NCI-H128 (cell line): ENCODE data around the gene ZBTB39.
"Not testable (repeated sequence)": the region's sequence is repeated elsewhere in the genome, so short reads cannot be mapped to it uniquely, and the experiment has no call there.

Experiments used
- DNase-seq: peaks from one replicate; lab custom pipeline; 2025; ENCODE audit not compliant: unreplicated experiment; lab: John Stamatoyannopoulos, UW

Gene ZBTB39, protein sequence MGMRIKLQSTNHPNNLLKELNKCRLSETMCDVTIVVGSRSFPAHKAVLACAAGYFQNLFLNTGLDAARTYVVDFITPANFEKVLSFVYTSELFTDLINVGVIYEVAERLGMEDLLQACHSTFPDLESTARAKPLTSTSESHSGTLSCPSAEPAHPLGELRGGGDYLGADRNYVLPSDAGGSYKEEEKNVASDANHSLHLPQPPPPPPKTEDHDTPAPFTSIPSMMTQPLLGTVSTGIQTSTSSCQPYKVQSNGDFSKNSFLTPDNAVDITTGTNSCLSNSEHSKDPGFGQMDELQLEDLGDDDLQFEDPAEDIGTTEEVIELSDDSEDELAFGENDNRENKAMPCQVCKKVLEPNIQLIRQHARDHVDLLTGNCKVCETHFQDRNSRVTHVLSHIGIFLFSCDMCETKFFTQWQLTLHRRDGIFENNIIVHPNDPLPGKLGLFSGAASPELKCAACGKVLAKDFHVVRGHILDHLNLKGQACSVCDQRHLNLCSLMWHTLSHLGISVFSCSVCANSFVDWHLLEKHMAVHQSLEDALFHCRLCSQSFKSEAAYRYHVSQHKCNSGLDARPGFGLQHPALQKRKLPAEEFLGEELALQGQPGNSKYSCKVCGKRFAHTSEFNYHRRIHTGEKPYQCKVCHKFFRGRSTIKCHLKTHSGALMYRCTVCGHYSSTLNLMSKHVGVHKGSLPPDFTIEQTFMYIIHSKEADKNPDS

DNA sequence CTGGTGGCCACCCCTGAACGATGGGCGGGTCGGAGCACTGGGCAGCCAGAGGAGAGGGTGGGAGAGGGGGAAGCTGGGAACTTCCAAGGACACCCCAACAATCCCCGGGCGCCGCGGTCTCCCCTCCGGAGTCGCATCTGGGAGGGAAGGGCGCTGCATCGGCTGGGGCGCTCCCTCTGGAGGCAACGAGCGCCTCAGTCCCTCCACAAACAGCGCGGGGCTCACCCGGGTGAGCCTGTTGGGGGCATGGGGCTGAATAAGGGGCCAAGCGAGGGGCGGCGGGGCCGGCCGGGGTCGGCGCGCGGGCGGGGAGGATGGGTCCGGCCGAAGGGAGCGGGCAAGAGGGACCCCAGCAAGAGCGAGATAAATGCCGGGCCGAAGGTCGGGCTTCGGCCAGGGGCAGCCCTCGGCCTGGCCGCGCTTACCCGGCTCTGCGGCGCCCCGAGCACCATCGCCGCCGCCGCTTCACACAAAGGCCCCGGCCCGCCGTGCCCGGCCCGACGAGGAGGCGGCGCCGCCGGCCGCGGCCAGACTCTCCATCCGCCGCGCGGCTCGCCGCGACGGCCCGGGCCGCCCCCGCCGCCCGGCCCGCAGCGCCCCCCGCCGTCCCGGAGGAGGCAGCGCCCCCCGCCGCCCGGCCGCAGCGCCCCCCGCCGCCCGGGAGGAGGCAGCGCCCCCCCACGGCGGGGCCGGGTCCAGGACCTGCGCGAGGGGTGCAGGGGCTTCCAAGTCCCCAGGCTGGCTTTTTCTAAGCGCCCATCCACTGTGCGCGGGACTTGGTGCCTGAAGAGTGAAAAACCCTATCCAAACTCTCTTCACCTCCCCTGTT is at the start of gene ZBTB39:
TSS of gene ZBTB39 (minus strand) at position 567 of the 829 bp plus-strand sequence. CDS start 1,629 bp downstream, outside the sequence.
- DNase-seq = no peak

DNA sequence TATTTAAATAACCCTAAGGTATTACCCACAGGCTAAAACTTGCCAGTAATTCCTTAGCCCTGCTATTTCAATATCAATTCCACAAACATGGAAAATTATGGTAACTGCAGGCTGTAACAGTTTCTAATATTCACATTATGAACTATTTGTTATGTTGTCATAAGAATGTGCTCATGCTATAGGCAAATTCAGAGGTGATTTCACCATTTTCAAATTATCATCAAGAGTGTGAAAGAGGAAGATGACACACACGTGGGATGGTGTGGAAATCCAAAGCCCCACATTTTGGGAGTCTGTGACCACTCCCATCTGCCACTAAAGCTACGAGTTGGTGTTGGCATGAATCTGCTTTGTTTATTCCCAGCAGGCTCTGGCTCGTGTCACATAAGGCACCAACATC is 49.5 kb upstream of the ZBTB39 start:
- no peak for DNase-seq

DNA sequence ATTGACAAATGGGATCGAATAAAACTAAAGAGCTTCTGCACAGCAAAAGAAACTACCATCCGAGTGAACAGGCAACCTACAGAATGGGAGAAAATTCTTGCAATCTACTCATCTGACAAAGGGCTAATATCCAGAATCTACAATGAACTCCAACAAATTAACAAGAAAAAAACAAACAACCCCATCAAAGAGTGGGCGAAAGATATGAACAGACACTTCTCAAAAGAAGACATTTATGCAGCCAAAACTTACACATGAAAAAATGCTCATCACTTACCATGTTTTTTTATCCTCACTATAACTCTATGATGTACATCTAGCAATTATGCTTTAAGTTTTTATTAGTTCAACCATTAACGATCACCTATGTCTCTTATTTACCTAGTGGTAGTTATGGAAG is 47.6 kb upstream of the ZBTB39 start:
- DNase-seq = not testable (repeated sequence)

DNA sequence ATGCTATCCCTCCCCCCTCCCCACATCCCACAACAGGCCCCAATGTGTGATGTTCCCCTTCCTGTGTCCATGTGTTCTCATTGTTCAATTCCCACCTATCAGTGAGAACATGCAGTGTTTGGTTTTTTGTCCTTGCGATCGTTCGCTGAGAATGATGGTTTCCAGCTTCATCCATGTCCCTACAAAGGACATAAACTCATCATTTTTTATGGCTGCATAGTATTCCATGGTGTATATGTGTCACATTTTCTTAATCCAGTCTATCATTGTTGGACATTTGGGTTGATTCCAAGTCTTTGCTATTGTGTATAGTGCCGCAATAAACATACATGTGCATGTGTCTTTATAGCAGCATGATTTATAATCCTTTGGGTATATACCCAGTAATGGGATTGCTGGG is 46.8 kb upstream of the ZBTB39 start:
- not testable (repeated sequence) for DNase-seq

DNA sequence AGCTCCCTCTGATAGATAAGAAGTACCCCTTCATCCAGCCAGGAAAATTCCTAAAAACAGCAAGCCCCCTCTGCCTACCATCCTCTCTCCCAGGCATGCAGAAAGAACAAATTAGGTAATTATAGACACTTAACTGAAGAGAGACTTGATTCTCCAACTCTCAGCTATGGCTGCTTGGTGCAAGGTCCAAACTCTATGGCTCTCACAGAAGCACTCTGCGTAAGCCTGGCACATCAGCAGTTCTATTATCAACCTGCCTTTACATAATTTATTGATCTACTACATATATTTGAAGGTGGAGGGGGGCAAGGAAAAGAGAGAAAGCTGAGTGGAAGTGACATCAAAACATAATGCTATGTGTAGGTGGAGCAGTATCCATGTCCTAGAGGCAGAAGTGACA is 44.7 kb upstream of the ZBTB39 start:
- no peak for DNase-seq

DNA sequence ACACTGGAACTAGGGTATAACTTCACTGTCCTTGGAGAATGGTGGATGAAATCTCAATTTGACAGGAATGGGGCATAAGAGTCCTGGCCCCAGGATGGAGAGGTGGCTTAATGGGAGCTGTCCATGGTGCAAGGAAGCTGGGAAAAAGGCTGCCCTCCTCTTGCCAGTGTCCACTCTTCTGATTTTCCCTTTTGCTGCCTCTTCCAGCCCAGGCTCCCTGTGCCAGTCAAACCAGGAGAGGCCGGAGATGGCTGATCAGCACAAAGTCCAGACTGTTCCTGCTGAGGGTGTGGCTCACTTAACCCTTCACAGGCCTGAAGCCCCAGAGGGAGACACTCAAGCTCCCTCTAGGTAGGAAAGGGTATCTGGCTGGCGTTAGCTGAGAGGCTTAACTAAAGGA is 43.5 kb upstream of the ZBTB39 start, which contains the start of gene MYO1A:
TSS of gene MYO1A (minus strand) at position 240 of the 400 bp plus-strand sequence. CDS start 1,806 bp downstream, outside the sequence.
- no peak for DNase-seq

DNA sequence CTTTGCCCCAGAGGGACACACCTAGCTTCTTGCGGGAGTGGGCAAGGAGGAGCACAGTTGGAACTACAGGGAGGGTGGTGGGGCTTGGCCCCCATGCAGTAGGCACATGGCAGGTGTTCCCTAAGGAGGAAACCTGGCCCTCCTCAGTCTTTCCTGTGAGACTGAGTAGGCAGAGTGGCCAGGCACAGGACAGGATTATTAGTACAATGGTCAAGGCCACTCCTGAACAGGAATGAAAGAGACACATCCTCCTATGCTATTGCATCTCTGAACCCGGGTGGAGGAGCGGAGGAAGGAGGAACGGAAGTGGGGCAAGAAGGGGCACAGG is 42.7 kb upstream of the ZBTB39 start:
- no peak for DNase-seq

DNA sequence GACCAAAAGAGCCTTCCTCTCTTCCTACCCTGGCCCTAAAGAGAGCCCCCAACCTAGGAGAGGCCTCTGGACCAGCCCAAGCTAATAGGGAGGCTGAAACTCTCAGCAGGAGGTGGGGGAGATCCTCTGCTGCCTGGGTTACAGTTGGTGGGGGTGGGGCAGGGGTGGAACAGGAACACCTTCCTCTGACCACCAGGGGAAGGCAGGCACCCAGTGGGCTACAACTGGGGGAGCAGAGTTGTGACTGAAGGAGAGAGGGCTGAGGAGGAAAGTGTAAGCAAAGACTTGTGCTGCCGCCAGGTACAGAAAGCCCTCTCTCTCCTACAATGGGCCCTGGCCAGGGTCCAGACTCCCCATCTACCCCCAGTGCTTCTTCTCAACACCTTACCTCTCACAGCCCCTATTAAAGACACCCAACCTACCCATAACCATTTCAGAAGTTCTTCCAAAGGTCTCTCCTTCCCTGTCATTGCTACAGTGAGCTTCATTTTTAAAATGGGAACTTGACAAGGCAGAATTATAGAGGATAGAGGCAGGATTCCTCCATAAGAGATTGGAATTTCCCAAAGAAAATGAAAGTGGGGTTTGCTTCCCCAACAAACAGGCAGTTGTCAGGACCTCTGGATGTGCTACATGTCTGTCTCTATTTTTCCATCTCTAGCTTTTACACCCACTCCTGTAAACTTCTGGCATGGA is 42.2 kb upstream of the ZBTB39 start:
- DNase-seq = no peak

DNA sequence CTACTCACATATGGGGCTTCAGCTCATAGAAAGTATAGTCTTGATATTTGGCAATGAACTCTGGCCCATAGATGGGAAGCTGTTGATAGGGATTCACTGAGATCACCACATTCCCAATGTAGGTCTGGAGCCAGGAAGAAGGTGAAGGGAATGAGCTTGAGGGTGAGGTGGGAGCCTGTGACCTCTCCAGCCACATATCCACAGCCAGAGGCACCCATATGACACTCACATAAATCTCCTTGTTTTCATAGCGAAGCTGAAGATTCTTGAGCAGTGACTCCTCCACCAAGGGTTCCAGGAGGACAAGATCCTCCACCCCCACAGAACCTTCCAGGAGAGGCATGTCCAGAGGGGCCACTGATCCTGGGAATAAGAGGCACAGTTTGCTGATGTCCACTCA is 41.6 kb upstream of the ZBTB39 start:
- no peak for DNase-seq

DNA sequence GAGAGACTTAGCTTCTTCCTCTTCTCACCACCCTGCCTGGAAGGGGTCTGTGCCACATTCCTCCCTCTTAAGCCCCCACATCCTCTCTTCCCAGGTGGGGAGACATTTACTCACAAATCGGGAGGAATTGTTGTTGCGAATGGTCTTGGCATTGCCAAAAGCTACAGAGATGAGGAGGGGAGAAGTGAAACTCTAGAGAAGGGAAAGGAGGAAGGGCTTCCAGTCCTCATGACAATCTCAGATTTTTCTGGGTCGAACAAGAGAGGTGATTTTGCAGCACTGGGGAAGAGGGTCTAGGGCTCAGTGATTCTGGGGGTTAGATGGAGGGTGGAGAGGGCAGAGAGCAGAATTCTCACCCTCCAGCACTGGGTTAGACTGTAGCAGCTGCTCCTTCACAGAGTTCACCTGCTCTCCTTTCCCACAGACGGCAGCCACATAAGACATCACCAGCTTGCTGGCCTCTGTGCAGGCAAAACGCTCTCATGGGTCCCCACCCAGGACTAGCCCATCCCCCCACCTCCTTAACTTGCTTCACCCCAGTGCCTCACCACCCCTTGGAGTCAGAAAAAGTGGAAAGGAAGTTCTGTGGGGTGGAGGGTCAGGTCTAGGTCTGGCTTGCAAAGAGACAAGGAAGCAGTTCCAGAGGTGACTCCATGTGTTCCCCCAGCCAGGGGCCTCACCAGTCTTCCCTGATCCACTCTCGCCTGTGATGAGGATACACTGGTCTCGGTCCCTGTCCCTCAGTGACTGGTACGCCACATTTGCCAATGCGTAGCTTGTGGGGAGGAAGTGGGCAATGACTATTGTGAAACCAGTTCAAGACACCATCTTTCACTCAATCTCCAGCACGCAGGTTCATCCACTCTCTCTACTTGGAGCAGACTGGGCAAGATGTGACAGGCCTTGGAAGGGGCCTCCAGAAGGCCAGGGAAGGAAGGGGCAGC is 40.9 kb upstream of the ZBTB39 start:
- DNase-seq = no peak

DNA sequence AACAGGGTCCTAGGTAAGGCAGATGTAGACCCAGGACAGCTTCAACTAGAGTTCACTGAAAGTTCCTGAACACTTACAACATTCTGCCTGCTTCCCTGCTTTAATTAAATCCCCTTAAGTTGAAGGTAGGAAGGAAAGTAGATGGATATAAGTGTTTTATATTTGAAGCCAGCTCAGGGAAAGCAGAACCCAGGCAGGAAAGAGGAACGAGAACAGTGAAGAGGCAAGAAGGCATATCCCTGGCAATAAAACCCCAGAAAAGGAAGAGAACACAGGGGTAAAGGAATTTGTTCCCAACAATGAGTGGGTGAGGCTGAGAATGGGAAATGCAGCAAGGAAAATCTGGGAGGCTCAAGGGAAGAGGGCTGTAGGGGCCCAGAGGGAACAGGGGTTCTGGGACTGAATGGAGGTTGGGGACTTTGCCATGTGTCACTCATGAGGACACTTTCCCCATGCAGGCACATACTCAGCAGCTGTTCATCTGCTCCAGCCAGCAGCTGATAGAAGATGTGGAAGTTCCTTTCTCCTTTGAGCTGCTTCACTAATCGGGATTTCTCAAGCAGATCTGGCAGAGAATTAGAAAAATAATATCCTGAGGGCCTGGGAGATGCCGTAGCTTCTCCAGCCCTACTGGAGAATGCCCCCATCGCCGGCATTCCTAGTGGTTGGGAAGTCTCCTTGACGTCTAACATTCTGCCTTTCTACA is 39.9 kb upstream of the ZBTB39 start:
- no peak for DNase-seq

DNA sequence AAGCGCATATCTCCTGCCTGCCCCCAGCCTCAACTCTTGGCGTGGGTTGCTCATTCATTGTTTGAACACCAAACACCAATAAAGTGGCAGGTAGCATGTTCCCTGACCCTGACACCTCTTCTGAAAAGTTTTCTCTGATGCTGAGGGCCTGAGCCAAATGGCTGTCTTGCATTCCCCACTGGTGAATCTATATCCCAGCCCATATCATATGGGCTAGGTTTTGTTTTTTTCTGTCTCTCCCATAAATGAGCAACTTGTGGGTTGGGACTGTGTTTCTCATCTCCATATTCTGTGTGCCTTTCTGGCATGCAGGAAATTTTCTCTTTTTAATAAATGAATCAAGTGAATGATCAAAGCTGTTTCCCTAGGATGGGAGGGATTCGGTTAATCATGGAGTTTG is 38.5 kb upstream of the ZBTB39 start:
- DNase-seq = no peak

DNA sequence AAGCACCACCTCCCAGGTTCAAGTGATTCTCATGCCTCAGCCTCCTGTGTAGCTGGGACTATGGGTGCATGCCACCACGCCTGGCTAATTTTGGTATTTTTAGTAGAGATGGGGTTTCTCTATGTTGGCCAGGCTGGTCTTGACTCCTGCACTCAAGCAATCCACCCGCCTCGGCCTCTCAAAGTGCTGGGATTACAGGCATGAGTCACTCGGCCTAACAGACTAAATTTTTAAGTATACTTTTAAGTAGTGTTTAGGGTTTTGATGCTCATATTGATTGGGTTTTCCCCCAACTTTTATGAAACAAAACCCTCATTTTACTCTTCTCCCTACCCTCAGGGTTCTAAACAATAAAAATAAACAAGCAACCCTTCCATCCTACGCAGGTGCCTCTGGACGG is 38.1 kb upstream of the ZBTB39 start:
- no peak for DNase-seq

DNA sequence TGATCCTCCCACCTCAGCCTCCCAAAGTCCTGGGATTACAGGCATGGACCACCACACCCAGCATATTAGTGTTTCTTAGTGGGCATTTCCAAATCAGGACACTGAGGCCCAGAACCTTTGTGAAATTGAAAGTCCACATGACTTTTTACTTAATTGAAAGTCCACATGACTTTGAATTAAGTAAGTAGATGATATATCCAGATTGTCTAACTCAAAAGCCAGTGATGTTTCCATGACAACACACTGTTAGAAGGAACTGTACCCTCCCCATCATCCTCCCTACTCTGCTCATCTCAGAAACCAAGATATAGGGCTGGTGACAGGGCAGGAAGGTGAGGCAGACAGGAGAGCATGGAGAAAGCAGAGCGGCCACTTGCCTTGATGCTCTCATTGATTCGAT is 36.3 kb upstream of the ZBTB39 start:
- no peak for DNase-seq

DNA sequence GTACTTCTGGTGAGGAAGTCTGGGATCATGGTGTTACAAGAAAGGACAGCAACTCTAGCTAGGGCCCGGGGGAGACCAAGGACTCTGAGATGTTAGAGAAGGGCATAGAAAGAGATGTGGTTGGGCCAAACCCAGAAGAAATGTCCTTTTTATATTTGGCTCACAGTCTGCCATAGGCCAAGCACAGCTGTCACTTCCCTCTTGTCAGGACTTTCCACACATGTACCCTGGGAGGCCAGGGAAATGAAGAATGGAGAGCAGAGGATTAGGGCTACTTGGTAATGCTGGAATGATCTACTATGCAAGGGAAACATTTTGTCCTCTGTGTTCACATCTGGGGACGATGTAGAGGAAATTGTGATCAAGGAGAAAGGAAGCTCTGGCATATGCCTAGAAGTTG is 34.4 kb upstream of the ZBTB39 start:
- no peak for DNase-seq

DNA sequence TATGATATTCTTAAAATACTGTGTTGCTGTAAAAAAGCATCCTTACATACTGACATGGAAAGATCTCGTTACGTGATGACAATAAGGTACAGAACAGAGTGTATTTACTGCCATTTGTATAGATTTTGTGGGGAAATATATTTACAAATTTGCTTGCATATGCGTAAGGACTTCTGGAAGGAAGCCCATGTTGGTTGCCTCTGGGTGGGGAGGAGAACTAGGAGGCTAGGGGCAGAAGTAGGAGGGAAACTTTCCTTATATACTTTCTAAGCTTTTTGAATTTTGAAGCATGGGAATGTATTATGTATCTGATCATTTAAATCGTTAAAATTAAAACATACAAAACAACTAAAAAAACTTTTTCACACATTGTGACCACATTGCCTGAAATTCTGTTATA is 33.9 kb upstream of the ZBTB39 start:
- DNase-seq = no peak

DNA sequence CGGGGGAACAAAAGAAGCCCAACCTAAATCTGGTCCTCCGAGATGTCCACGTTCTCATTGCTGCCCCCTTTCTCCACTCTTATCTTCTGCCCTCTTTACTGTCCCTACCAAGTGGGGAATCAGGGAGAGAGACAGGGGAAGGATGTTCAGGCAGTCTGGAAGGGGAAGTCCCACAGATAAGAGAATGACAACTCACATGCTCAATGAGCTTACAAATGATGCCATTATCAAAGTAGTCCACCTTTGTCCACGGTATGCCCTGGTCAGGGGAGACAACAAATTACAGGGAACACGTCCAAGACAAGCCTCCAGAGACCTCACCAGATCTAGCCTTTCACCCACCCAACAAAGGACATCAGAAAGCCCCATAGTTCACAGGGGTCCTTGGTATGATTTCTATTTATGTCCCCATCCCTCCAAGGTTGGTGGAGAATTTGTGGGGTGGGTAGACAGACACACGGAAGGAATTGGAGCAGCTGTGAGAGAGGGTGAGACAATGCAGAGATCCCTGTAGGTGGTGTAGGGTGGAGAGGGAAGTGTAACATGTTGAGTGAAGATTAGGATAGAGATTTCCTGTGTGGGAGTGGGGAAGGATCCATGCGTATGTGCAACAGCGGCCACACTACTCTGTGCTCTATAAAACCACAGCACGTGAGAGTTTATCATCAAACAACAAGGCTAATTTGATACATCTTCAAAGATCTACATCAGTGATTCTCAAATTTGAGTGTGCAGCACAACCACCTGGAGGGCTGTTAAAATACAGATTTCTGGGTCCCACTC is 32.9 kb upstream of the ZBTB39 start:
- no peak for DNase-seq

DNA sequence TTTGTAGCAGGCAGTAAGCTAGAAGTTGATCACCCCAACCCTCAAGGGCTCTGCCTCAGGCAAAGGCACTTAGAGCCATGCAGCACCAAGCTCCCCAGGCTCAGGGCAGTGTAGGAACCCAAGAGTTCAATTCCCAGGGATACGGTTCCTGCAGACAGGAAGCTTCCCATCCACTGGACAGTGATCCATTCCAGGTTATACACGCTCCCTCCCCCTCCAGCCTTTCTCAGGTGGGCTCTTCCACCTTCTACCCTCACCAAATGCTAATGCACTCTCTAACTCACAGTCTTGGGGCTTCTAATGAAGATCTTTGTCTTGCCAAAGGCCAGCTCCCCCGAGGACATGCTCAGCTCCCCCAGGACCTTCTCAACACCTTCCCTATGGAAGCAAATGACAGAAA is 30.9 kb upstream of the ZBTB39 start:
- DNase-seq = no peak

DNA sequence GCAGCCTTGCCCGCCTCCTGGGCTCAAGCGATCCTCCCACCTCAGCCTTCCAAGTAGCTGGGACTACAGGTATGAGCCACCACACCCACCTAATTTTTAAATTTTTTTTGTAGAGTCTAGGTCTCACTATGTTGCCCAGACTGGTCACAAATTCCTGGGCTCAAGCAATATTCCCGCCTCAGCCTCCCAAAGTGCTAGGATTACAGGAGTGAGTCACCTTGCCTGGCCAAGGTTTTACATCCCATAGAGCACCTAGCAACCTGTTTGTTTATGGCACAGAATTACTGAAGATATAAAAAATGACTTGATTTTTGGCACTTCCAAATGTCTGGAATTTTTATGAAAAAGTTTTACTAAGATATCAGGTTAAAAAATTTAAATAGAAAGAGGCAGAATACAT is 27.1 kb upstream of the ZBTB39 start:
- no peak for DNase-seq
